IMR-90 (cell line): ENCODE measurements around the gene ADGRD2. TPM values are rescaled to one million over a fixed set of nuclear protein-coding genes. Genes with fewer than 3 reads are reported as not detected.

ENCODE experiments used
- ATAC-seq: fragments of 200-7000 bp; cut with Tn5 transposase; 2 replicates; pipeline ENCODE4 v1.9.1; 2020; ENCODE audit warnings: low read depth, mild to moderate bottlenecking, moderate library complexity
- BruUV-seq: library from RNA; stranded (reverse); fragments of 400-500 nt; replicated peaks from 2 replicates; lab custom pipeline; 2021; lab: Mats Ljungman, UMichigan
- CTCF ChIA-PET: fragments of 300-600 bp; formaldehyde crosslinking; extraction: SDS; loops from one replicate; lab custom pipeline; 2021; ENCODE audit warnings: antibody characterized with exemption; lab: Yijun Ruan, JAX
- POLR2A ChIA-PET: fragments of 300-600 bp; sonication (Branson Sonifier 250); formaldehyde crosslinking; loops from one replicate; lab custom pipeline; 2022; ENCODE audit warnings: antibody characterized with exemption; ENCODE audit not compliant: unreplicated experiment; lab: Charles Lee
- DNase-seq: peaks from one replicate; pipeline ENCODE4 v3.0.0; 2013
- H2AFZ ChIP-seq: replicated peaks from 2 replicates; pipeline ENCODE3; 2013; ENCODE audit warnings: low read length, mild to moderate bottlenecking; ENCODE audit not compliant: poor library complexity
- H2AK5ac ChIP-seq: 2 replicates; pipeline ENCODE4 v1.6.1; 2013; ENCODE audit warnings: low read depth, low read length, inconsistent platforms
- H2AK9ac ChIP-seq: replicated peaks from 2 replicates; pipeline ENCODE3; 2013; ENCODE audit warnings: mild to moderate bottlenecking, low read depth, low read length, moderate library complexity; ENCODE audit not compliant: poor library complexity
- H2BK120ac ChIP-seq: 2 replicates; pipeline ENCODE4 v1.6.1; 2013; ENCODE audit warnings: low read depth, low read length, inconsistent platforms
- H2BK15ac ChIP-seq: 3 replicates; pipeline ENCODE4 v1.6.1; 2013; ENCODE audit warnings: low read depth, low read length, inconsistent platforms
- H2BK20ac ChIP-seq: 2 replicates; pipeline ENCODE4 v1.6.1; 2013; ENCODE audit warnings: low read depth, mild to moderate bottlenecking, inconsistent platforms, low read length, moderate library complexity
- H2BK5ac ChIP-seq: 2 replicates; pipeline ENCODE4 v1.6.1; 2013; ENCODE audit warnings: mild to moderate bottlenecking, low read depth, low read length, inconsistent platforms; ENCODE audit not compliant: poor library complexity, severe bottlenecking
- H3K14ac ChIP-seq: replicated peaks from 2 replicates; pipeline ENCODE4 v1.6.1; 2013; ENCODE audit warnings: low read depth, low read length, inconsistent platforms
- H3K18ac ChIP-seq: 2 replicates; pipeline ENCODE4 v1.6.1; 2013; ENCODE audit warnings: low read depth, low read length, control low read depth
- H3K23ac ChIP-seq: 2 replicates; pipeline ENCODE4 v1.6.1; 2013; ENCODE audit warnings: low read depth, low read length, inconsistent platforms
- H3K27ac ChIP-seq: 2 replicates; pipeline ENCODE4 v1.5.1; 2013; ENCODE audit warnings: mild to moderate bottlenecking, control low read depth, low read length; ENCODE audit not compliant: insufficient read depth
- H3K27me3 ChIP-seq: 2 replicates; pipeline ENCODE4 v1.6.1; 2013; ENCODE audit warnings: low read length; ENCODE audit not compliant: control insufficient read depth, insufficient read depth
- H3K36me3 ChIP-seq: 2 replicates; pipeline ENCODE4 v1.6.1; 2013; ENCODE audit warnings: low read length, mixed read lengths; ENCODE audit not compliant: control insufficient read depth, insufficient read depth
- H3K4ac ChIP-seq: 2 replicates; pipeline ENCODE4 v1.6.1; 2013; ENCODE audit warnings: low read depth, low read length, inconsistent platforms
- H3K4me1 ChIP-seq: 2 replicates; pipeline ENCODE4 v1.6.1; 2013; ENCODE audit warnings: low read length, mixed read lengths; ENCODE audit not compliant: control insufficient read depth, insufficient read depth
- H3K4me2 ChIP-seq: 2 replicates; pipeline ENCODE4 v1.6.1; 2013; ENCODE audit warnings: low read depth, mild to moderate bottlenecking, control low read depth, low read length, moderate library complexity
- H3K4me3 ChIP-seq: 2 replicates; pipeline ENCODE4 v1.5.1; 2013; ENCODE audit warnings: low read depth, mild to moderate bottlenecking, control low read depth, low read length, moderate library complexity; ENCODE audit not compliant: insufficient read depth
- H3K56ac ChIP-seq: 2 replicates; pipeline ENCODE4 v1.6.1; 2013; ENCODE audit warnings: low read length, inconsistent platforms; ENCODE audit not compliant: insufficient read depth; ENCODE audit errors: extremely low read depth
- H3K79me1 ChIP-seq, 2 experiments: 2 replicates each; pipeline ENCODE4 v1.6.1; 2013; ENCODE audit warnings: low read length in 2 of 2, inconsistent platforms in 1 of 2, low read depth in 1 of 2
- H3K9ac ChIP-seq: 2 replicates; pipeline ENCODE4 v1.6.1; 2013; ENCODE audit warnings: low read depth, low read length, control low read depth
- H3K9me1 ChIP-seq: 2 replicates; pipeline ENCODE4 v1.6.1; 2013; ENCODE audit warnings: low read length, inconsistent platforms; ENCODE audit not compliant: insufficient read depth
- H3K9me3 ChIP-seq: 2 replicates; pipeline ENCODE4 v1.6.1; 2013; ENCODE audit warnings: low read length; ENCODE audit not compliant: control insufficient read depth, insufficient read depth
- H4K20me1 ChIP-seq: 2 replicates; pipeline ENCODE4 v1.6.1; 2013; ENCODE audit warnings: low read length, inconsistent platforms; ENCODE audit not compliant: insufficient read depth
- H4K5ac ChIP-seq: 2 replicates; pipeline ENCODE4 v1.6.1; 2013; ENCODE audit warnings: mild to moderate bottlenecking, low read depth, low read length, control low read depth
- H4K8ac ChIP-seq, 2 experiments: 2 replicates each; pipeline ENCODE4 v1.6.1; 2013; ENCODE audit warnings: low read depth in 2 of 2, low read length in 2 of 2, control low read depth in 1 of 2, inconsistent platforms in 1 of 2
- H4K91ac ChIP-seq: 2 replicates; pipeline ENCODE4 v1.6.1; 2013; ENCODE audit warnings: low read depth, low read length, inconsistent platforms; ENCODE audit not compliant: insufficient read depth
- CEBPB ChIP-seq: IDR thresholded peaks from 2 replicates; pipeline ENCODE4 v1.6.1; 2012; ENCODE audit warnings: low read depth, low read length, improper control_type of control experiment
- CHD1 ChIP-seq: IDR thresholded peaks from 2 replicates; pipeline ENCODE4 v1.6.1; 2012; ENCODE audit warnings: low read depth, low read length, improper control_type of control experiment
- NFE2L2 ChIP-seq: fragments of 150-350 bp; IDR thresholded peaks from 2 replicates; pipeline ENCODE4 v1.6.1; 2016; ENCODE audit warnings: low read depth, mild to moderate bottlenecking, low read length
- RCOR1 ChIP-seq: IDR thresholded peaks from 2 replicates; pipeline ENCODE4 v1.6.1; 2012; ENCODE audit warnings: mild to moderate bottlenecking, low read length, improper control_type of control experiment; ENCODE audit not compliant: insufficient replicate concordance
- RFX5 ChIP-seq: IDR thresholded peaks from 2 replicates; pipeline ENCODE4 v1.8.0; 2012; ENCODE audit warnings: low read depth, mild to moderate bottlenecking, low read length, moderate library complexity
- WGBS, 2 experiments: methylation state at CpG; one replicate each; pipeline versions ENCODE4 v1.1.5 to v1.1.7; 2013; ENCODE audit warnings: missing lambda C conversion rate in 2 of 2; ENCODE audit not compliant: insufficient read length in 1 of 2; ENCODE audit errors: extremely low coverage in 2 of 2; 5-methylcytosine and 5-hydroxymethylcytosine counted together
- dilution Hi-C: fragments of 300-500 bp; cut with HindIII; formaldehyde crosslinking; loops from one replicate; pipeline ENCODE4 v1.14.3; 2018; ENCODE audit warnings: low sequenced_read_pairs; ENCODE audit not compliant: unreplicated experiment
- in situ Hi-C: fragments of 300-500 bp; cut with MboI; formaldehyde crosslinking; loops from 3 replicates; pipeline ENCODE4 v1.14.3; 2019; ENCODE audit warnings: low sequenced_read_pairs, inconsistent platforms, mixed read lengths
- intact Hi-C: fragments of 100-400 bp; cut with micrococcal nuclease; formaldehyde crosslinking; loops from 2 replicates; pipeline ENCODE4 v1.10.0; 2022
- polyA plus RNA-seq, 3 experiments: library from polyadenylated mRNA; depleted of rRNA; stranded (reverse); fragments of >200 nt; gene quantifications; 2 replicates each; pipeline ENCODE4 v1.2.3, GENCODE V29; 2012; ENCODE audit warnings: low replicate concordance in 1 of 3
- total RNA-seq: library from RNA; depleted of rRNA; stranded (reverse); fragments of >200 nt; gene quantifications from 2 replicates; pipeline ENCODE4 v1.2.3, GENCODE V29; 2012
- TF ChIP-seq, protein P1 (sequence below): fragments of 150-350 bp; IDR thresholded peaks from 2 replicates; pipeline ENCODE4 v1.6.1; 2016; ENCODE audit warnings: low read depth, mild to moderate bottlenecking, low read length, moderate library complexity, borderline replicate concordance

ADGRD2 gene
- total and polyA plus RNA-seq, 2 of the 4 experiments (the other 2 are of a cell fraction) = not detected

- Histone ChIP-seq H3K56ac (no peak overlapping the region), H4K5ac (no peak overlapping the region), H2BK20ac (no peak overlapping the region), H2BK5ac (no peak overlapping the region), H3K14ac (no peak overlapping the region), H3K4ac (no peak overlapping the region), H3K79me1 (no peaks in the 10 kb centered on the region), H3K9ac (no peak overlapping the region), H2BK120ac (no peak overlapping the region), H3K23ac (no peak overlapping the region), H2AK5ac (no peak overlapping the region), H3K9me1 (no peaks in the 10 kb centered on the region), H3K9me3 (no peaks in the 10 kb centered on the region), H3K4me3 (no peak overlapping the region), H4K20me1 (no peaks in the 10 kb centered on the region), H2AK9ac (no peak overlapping the region), H4K91ac (no peak overlapping the region), H2AFZ (no peak overlapping the region), H3K27me3 (peaks cover 40% of the 10 kb centered on the region), H4K8ac (no peak overlapping the region), H3K36me3 (no peaks in the 10 kb centered on the region), H3K18ac (no peak overlapping the region), H2BK15ac (no peak overlapping the region), H3K27ac (no peak overlapping the region), H3K4me1 (no peaks in the 10 kb centered on the region), H3K4me2 (no peak overlapping the region)
- intact Hi-C loops (no loop called here), in situ Hi-C loops (no loop called here), dilution Hi-C loops (no loop called here)
- no peak for DNase-seq
- TF ChIP-seq, protein P1, sequence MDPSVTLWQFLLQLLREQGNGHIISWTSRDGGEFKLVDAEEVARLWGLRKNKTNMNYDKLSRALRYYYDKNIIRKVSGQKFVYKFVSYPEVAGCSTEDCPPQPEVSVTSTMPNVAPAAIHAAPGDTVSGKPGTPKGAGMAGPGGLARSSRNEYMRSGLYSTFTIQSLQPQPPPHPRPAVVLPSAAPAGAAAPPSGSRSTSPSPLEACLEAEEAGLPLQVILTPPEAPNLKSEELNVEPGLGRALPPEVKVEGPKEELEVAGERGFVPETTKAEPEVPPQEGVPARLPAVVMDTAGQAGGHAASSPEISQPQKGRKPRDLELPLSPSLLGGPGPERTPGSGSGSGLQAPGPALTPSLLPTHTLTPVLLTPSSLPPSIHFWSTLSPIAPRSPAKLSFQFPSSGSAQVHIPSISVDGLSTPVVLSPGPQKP = no peak
- no peak for TF ChIP-seq CEBPB
- no peak for TF ChIP-seq CHD1
- TF ChIP-seq NFE2L2 = no peak
- TF ChIP-seq RFX5 = no peak
- no peak for TF ChIP-seq RCOR1
- 56% methylated on average over 2 of the region's 7 CpGs; no CpG with 5 or more reads in 1 of the 2 experiments for WGBS, 2 experiments
- ChIA-PET POLR2A (no interaction called here), CTCF (no interaction called here)
- BruUV-seq = no TSS peak
- ATAC-seq = no peak
These were observed 2.2 kb upstream of the ADGRD2 start for GRCh38 chr9:124448019-124448418.
